SU-DHL-6 (cell line): Measurements from ENCODE around the gene CFAP74.

Experiments used
- H2AFZ ChIP-seq: fragments of 200-600 bp; sonication (generic); 2 replicates; pipeline ENCODE4 v1.6.1; 2014; ENCODE audit warnings: low read depth, mild to moderate bottlenecking, moderate library complexity, mixed read lengths, antibody characterized with exemption, low read length; ENCODE audit not compliant: severe bottlenecking
- H3F3A ChIP-seq: fragments of 200-600 bp; shearing (Covaris generic); 2 replicates; pipeline ENCODE4 v1.6.0; 2016; ENCODE audit warnings: antibody characterized with exemption, mild to moderate bottlenecking; ENCODE audit not compliant: insufficient read depth
- H3K27ac ChIP-seq: fragments of 200-600 bp; sonication (generic); 2 replicates; pipeline ENCODE4 v1.5.1; 2016; ENCODE audit warnings: low read depth, mild to moderate bottlenecking, low read length, moderate library complexity, mixed read lengths
- H3K27me3 ChIP-seq: fragments of 200-600 bp; sonication (generic), shearing (Covaris generic); 2 replicates; pipeline ENCODE4 v1.6.0; 2014; ENCODE audit warnings: mild to moderate bottlenecking, low read length
- H3K36me3 ChIP-seq: fragments of 200-600 bp; sonication (generic); 2 replicates; pipeline ENCODE4 v1.6.1; 2014; ENCODE audit warnings: mild to moderate bottlenecking, low read length, mixed read lengths
- H3K4me2 ChIP-seq: fragments of 300-600, 200-600 bp; shearing (Covaris generic), sonication (generic); 2 replicates; pipeline ENCODE4 v1.6.0; 2014; ENCODE audit warnings: low read length, low read depth, mild to moderate bottlenecking; ENCODE audit not compliant: poor library complexity, severe bottlenecking
- H3K4me3 ChIP-seq: fragments of 200-600 bp; sonication (generic); 2 replicates; pipeline ENCODE4 v1.5.1; 2014; ENCODE audit warnings: antibody characterized with exemption, low read length, mild to moderate bottlenecking, mixed read lengths; ENCODE audit not compliant: insufficient read depth, poor library complexity, severe bottlenecking
- H3K79me2 ChIP-seq: fragments of 200-600 bp; sonication (generic); 2 replicates; pipeline ENCODE4 v1.6.1; 2014; ENCODE audit warnings: mild to moderate bottlenecking, low read length, moderate library complexity; ENCODE audit not compliant: insufficient read depth
- H3K9ac ChIP-seq: fragments of 200-600 bp; sonication (generic); 2 replicates; pipeline ENCODE4 v1.7.0; 2014; ENCODE audit warnings: mild to moderate bottlenecking, low read length
- H3K9me2 ChIP-seq: fragments of 200-600 bp; sonication (generic); replicated peaks from 2 replicates; pipeline ENCODE4 v1.6.1; 2014; ENCODE audit warnings: low read length; ENCODE audit not compliant: insufficient read depth
- H3K9me3 ChIP-seq: fragments of 200-600 bp; sonication (generic); 2 replicates; pipeline ENCODE4 v1.6.1; 2014; ENCODE audit warnings: low read length, mixed read lengths; ENCODE audit not compliant: insufficient read depth
- H4K20me1 ChIP-seq: fragments of 200-600 bp; sonication (generic); 2 replicates; pipeline ENCODE4 v1.6.1; 2014; ENCODE audit warnings: low read depth, mild to moderate bottlenecking, antibody characterized with exemption, low read length, moderate library complexity, mixed read lengths
- EZH2phosphoT487 ChIP-seq: fragments of 200-600 bp; sonication (generic), shearing (Covaris generic); conservative IDR thresholded peaks from 2 replicates; pipeline ENCODE4 v1.6.1; 2018; ENCODE audit warnings: mild to moderate bottlenecking, antibody characterized with exemption, low read length, moderate library complexity, mixed read lengths
- TF ChIP-seq, protein P1 (sequence below): fragments of 200-600 bp; sonication (generic); IDR thresholded peaks from one replicate; pipeline ENCODE4 v1.5.1; 2017; ENCODE audit warnings: antibody characterized with exemption, mild to moderate bottlenecking, low read length, moderate library complexity; ENCODE audit not compliant: insufficient read depth, poor library complexity, severe bottlenecking

The CFAP74 gene

DNA sequence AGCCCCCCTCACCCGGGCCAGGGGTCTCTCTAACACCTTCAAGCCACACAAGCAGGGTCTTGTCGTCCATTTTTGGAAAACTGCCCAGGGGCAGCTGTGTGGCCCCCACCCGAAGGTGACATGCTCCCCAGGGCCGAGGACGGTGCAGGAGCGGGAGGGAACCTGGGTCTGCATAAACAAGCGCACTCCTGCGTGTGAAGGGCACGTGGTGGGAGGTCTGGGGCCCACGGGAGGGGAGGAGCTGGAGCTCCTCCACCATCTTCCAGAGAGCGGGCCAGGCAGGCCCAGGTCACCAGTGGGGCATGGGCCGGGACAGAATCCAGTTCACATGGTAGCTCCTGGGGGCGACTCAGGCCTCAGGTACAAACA, 16.5 kb downstream of the CFAP74 start:
- Histone ChIP-seq H3K9me2 (no peaks in the 10 kb centered on the region), H3F3A (no peaks in the 10 kb centered on the region), H3K27ac (no peak overlapping the region), H4K20me1 (no peaks in the 10 kb centered on the region), H3K27me3 (no peaks in the 10 kb centered on the region), H3K36me3 (no peaks in the 10 kb centered on the region), H3K9me3 (no peaks in the 10 kb centered on the region), H3K4me2 (no peak overlapping the region), H3K9ac (no peak overlapping the region), H3K4me3 (no peak overlapping the region), H3K79me2 (no peaks in the 10 kb centered on the region), H2AFZ (no peak overlapping the region)
- TF ChIP-seq, protein P1, sequence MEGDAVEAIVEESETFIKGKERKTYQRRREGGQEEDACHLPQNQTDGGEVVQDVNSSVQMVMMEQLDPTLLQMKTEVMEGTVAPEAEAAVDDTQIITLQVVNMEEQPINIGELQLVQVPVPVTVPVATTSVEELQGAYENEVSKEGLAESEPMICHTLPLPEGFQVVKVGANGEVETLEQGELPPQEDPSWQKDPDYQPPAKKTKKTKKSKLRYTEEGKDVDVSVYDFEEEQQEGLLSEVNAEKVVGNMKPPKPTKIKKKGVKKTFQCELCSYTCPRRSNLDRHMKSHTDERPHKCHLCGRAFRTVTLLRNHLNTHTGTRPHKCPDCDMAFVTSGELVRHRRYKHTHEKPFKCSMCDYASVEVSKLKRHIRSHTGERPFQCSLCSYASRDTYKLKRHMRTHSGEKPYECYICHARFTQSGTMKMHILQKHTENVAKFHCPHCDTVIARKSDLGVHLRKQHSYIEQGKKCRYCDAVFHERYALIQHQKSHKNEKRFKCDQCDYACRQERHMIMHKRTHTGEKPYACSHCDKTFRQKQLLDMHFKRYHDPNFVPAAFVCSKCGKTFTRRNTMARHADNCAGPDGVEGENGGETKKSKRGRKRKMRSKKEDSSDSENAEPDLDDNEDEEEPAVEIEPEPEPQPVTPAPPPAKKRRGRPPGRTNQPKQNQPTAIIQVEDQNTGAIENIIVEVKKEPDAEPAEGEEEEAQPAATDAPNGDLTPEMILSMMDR: no peak
- TF ChIP-seq EZH2phosphoT487: no peak

- Histone ChIP-seq H3K4me3 (no peak overlapping the region), H3K36me3 (no peaks in the 10 kb centered on the region), H2AFZ (no peak overlapping the region), H3K9ac (no peak overlapping the region), H3F3A (no peaks in the 10 kb centered on the region), H3K4me2 (no peak overlapping the region), H3K9me3 (no peaks in the 10 kb centered on the region), H3K9me2 (no peaks in the 10 kb centered on the region), H3K27me3 (no peaks in the 10 kb centered on the region), H3K27ac (no peak overlapping the region), H3K79me2 (no peaks in the 10 kb centered on the region), H4K20me1 (no peaks in the 10 kb centered on the region)
- TF ChIP-seq, protein P1: no peak
- no peak for TF ChIP-seq EZH2phosphoT487
Observed at GRCh38 chr1:1986451-1987141, 17.0 kb downstream of the CFAP74 start.

GRCh38 chr1:1985375-1986050, 18.1 kb downstream of the CFAP74 start:
- TF ChIP-seq EZH2phosphoT487: no peak
- TF ChIP-seq, protein P1: no peak
- H4K20me1 ChIP-seq: no peaks in the 10 kb centered on the region
- H3K79me2 ChIP-seq: no peaks in the 10 kb centered on the region
- H3F3A ChIP-seq: no peaks in the 10 kb centered on the region
- H3K9me2 ChIP-seq: no peaks in the 10 kb centered on the region
- no peak overlapping the region for H3K9ac ChIP-seq
- no peak overlapping the region for H2AFZ ChIP-seq
- no peaks in the 10 kb centered on the region for H3K9me3 ChIP-seq
- no peak overlapping the region for H3K4me3 ChIP-seq
- H3K27ac ChIP-seq: no peak overlapping the region
- H3K27me3 ChIP-seq: no peaks in the 10 kb centered on the region
- no peak overlapping the region for H3K4me2 ChIP-seq
- no peaks in the 10 kb centered on the region for H3K36me3 ChIP-seq
